GM18511 (cell line): ENCODE results near the gene CHMP6.
"Not testable (repeated sequence)": the region's sequence is repeated elsewhere in the genome, so short reads cannot be mapped to it uniquely, and the experiment has no call there.

ENCODE experiments used
- ATAC-seq: cut with Tn5 transposase; IDR thresholded peaks from one replicate; pipeline ENCODE4 v1.9.1; 2021; ENCODE audit warnings: mild to moderate bottlenecking, moderate library complexity; ENCODE audit not compliant: unreplicated experiment

The CHMP6 gene

DNA sequence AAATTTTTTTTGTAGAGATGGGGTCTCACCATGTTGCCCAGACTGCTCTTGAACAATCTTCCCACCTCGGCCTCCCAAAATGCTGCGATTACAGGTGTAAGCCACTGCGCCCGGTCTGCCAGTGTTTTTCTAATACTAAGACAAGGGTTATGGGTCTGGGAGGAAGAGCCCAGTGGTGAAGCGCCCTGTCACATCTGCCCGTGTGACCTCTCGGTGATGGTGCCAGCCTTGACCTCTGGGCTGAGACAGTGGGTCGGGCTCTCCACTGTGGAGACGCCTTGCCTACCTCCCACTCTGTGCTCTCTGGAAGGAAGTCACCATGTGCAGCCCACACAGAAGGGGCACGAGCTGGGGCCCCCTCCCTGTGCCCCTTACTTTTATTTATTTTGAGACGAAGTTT lies 38.2 kb downstream of the CHMP6 start:
- no peak for ATAC-seq

DNA sequence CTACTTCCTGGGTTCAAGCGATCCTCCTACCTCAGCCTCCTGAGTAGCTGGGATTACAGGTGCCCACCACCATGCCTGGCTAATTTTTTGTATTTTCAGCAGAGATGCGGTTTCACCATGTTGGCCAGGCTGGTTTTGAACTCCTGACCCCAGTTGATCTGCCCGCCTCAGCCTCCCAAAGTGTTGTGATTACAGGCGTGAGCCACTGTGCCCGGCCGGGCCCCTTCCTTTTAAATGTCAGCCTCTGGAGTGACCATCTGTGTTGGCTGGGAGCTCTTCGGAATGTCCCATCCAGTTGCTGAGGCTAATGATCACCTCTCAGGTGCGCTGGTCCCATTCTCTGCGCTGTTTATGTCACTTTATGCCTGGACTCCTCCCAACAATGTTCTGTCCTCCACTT lies 38.7 kb downstream of the CHMP6 start:
- ATAC-seq, result not testable (repeated sequence)

GRCh38 chr17:81030741-81031565 lies 39.3 kb downstream of the CHMP6 start:
- no peak for ATAC-seq

DNA sequence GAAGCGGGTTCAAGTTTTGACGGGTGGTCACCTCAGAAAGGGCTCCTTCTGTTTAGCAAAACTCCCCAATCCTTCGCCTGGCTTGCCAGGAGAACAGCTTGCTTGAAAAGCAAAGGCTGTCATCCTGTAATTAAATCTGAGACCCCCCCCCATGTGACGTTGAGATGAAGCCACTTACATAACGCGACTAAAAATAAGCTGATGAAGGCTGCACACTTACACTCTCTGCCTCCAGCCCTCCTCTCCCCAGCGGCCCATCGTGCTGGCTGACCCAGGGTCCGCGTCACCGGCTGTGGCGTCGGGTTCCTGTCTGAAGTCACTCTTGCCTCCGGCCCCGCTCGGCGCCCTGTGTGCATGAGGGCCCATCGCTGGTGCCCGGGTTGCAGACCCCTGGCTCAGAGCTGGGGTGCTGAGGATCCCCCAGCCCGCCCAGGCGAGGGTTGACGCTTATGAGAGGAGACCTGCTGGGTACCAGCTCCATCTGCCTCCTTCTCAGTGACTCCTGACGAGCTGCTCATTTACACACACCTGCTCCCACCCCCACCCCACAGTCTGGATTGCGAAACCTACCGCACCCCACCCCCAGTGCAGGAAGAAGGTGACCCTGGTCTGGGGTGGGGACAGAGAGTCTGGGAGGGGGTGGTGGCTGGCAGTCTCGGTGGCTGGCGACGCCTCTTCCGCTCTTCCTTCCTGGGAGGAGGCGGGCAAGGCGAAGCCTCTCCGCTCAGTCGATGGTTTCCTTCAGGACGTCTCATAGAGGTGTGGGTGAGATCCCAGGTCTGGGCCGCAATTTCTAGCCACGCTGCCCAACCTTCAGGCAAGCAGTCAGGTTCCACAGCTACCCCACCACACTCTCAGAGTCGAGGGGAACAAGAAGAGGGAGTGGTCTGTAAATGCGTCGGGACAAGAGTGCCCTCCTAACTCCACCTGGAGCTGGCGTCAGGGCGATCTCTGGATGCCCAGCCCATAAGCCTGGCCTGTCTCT lies 40.2 kb downstream of the CHMP6 start:
- no peak for ATAC-seq

- no peak for ATAC-seq
Measured at GRCh38 chr17:81032641-81033480, 41.2 kb downstream of the CHMP6 start.

GRCh38 chr17:81033535-81034167 lies 42.0 kb downstream of the CHMP6 start:
- no peak for ATAC-seq

GRCh38 chr17:81034168-81034777 lies 42.6 kb downstream of the CHMP6 start:
- ATAC-seq, result no peak

GRCh38 chr17:81034779-81035520 lies 43.3 kb downstream of the CHMP6 start, which contains the start of gene BAIAP2:
Gene BAIAP2 (plus strand): TSS chr17:81035151. CDS start chr17:81035255, 104 bp downstream.
- peak; percentile 67 for ATAC-seq

- ATAC-seq, result no peak
Measured at GRCh38 chr17:81035521-81036196, 44.0 kb downstream of the CHMP6 start.

GRCh38 chr17:81036197-81036941 lies 44.7 kb downstream of the CHMP6 start:
- ATAC-seq, result no peak

DNA sequence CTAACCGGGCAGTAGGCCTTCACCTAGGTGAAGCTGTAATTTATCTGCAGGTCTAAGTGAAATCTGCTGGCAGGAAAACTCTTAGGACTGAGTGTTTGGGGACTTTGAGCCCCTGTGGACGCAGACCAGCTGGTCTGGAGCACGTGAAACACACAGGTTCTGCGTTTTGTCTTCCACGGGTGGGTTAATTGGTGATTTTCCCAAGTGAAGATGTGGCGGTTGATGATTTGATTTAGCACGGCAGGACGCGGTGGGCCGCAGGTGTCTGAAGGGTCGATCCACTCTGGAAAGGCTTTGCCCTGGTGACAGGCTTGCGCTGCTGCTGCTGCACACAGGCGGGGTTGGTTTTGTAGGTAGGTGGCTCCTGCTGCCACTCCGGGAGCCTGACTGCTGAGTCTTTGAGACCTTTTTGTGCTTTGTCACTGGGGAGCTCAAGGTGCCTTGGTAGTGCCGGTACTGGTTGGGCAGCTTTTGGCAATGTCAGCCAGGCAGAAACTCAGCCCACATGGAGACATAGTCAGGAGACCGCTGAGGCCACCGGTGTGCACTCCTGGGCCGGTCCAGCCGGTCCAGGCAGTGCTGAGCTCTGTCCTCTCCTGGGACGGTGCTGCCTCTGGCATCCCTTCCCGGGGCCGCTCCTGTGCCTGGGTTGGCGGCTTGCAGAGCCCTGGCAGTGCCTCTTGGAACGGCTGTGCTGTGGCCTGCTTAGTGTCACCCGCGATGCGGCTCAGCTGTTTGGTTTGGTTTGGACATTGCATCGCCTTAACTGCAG lies 45.6 kb downstream of the CHMP6 start:
- ATAC-seq, result no peak

DNA sequence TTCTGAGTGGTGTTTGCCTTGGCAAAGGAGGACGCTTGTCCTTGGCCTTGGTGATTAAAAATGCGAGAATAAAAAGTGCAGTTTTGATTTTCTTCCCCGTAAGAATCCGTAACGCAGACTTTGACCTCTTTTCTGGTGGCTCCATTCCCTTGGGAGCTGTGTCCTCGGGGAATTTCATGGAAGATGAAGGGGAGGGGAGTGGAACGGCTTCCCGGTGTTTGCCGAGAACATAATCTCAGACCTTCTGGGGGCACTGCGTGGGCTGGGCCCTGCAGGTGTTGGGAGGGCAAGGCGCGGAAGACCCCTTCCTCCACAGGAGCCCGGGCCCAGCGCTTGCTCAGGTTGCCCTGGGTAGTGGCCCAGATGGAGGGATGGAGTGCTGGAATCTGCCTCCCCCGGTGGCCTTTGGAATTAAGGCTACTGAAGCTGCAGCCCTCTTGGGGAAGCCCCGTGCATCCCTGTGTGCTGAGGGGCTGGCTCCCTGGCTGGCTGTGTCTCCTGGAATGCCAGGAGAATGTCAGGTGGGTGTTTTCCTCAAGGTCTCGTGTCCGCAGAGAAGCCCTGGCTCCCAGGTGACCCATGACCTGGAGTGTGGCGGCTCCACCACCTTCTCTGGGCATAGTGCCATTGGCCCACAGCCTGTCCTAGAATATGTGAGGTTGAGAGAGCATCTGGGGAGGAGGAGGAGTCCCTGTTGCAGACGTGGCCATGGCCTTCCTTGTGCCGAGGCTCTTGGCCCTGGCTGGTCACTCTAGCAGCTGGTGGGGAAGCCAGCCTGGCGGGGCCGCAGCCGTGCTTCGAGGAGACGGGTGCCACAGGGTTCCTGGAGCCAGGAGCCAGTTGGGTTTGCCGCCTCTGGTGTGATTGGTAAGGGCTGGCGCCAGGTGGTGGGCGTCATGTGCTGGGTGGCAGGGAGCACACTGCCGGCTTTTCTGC lies 46.4 kb downstream of the CHMP6 start:
- ATAC-seq, result no peak

DNA sequence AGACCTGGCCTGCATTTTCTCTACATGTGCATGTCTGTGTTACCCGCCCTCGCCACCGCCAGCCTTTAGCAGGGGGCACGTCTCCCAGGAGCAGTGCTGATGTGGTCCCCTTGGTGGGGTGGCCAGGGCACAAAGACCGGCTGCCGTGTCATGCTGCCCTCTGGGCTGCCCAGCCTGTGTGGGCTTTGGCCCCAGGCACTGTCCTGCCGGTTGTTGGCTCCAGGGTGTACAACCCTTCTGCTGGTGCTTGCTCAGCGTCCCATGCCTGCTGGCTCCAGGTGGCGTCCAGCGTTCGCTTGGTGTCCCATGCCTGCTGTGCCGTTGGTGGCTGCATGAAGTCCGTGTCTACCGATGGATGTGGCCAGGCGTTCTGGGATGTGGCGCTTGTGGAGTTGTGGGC lies 47.5 kb downstream of the CHMP6 start:
- no peak for ATAC-seq

- ATAC-seq, result no peak
Measured at GRCh38 chr17:81039854-81040758, 48.5 kb downstream of the CHMP6 start.

- ATAC-seq, result no peak
Measured at GRCh38 chr17:81040791-81041337, 49.2 kb downstream of the CHMP6 start.
